AG04449 (cell line): ENCODE measurements around the gene TSPEAR.

Experiments
- CTCF ChIA-PET: fragments of 350-600 bp; formaldehyde crosslinking; extraction: SDS; loops from one replicate; lab custom pipeline; 2021; ENCODE audit warnings: antibody characterized with exemption; lab: Yijun Ruan, JAX
- POLR2A ChIA-PET: fragments of 400-600, 350-600 bp; formaldehyde crosslinking; extraction: SDS; loops from one replicate; lab custom pipeline; 2020; ENCODE audit warnings: antibody characterized with exemption, inconsistent platforms; lab: Yijun Ruan, JAX
- DNase-seq: peaks from one replicate; pipeline ENCODE4 v3.0.0-alpha.2; 2010; ENCODE audit warnings: low read depth, low spot score
- H3K4me3 ChIP-seq: 2 replicates; pipeline ENCODE4 v1.5.1; 2011; ENCODE audit warnings: low read depth, mild to moderate bottlenecking, control low read depth, low read length
- CTCF ChIP-seq: IDR thresholded peaks from one replicate; pipeline ENCODE4 v1.5.1; 2011; ENCODE audit warnings: mild to moderate bottlenecking, moderate library complexity, low read length, control low read depth, inconsistent platforms; ENCODE audit not compliant: insufficient read depth; ENCODE audit errors: missing control alignments

The TSPEAR gene

GRCh38 chr21:44525391-44526095, 185.8 kb downstream of the TSPEAR start:
- CTCF ChIA-PET: no interaction called here
- no peak for DNase-seq
- POLR2A ChIA-PET: no interaction called here
- no peak for TF ChIP-seq CTCF
- H3K4me3 ChIP-seq: no peak overlapping the region

- ChIA-PET POLR2A (no interaction called here), CTCF (no interaction called here)
- TF ChIP-seq CTCF: no peak
- no peak for DNase-seq
- H3K4me3 ChIP-seq: no peak overlapping the region
Measured at GRCh38 chr21:44524414-44525371, 186.7 kb downstream of the TSPEAR start.

GRCh38 chr21:44523567-44524413, 187.6 kb downstream of the TSPEAR start:
- no peak for TF ChIP-seq CTCF
- H3K4me3 ChIP-seq: no peak overlapping the region
- no peak for DNase-seq
- ChIA-PET POLR2A (no interaction called here), CTCF (no interaction called here)

GRCh38 chr21:44522753-44523204, 188.6 kb downstream of the TSPEAR start:
- ChIA-PET POLR2A (no interaction called here), CTCF (no interaction called here)
- DNase-seq: no peak
- TF ChIP-seq CTCF: no peak
- no peak overlapping the region for H3K4me3 ChIP-seq

- no peak overlapping the region for H3K4me3 ChIP-seq
- DNase-seq: no peak
- TF ChIP-seq CTCF: no peak
- ChIA-PET POLR2A (no interaction called here), CTCF (no interaction called here)
Measured at GRCh38 chr21:44521928-44522752, 189.2 kb downstream of the TSPEAR start.
